GM04503 (cell line): ENCODE measurements around the gene MEIS1.

Experiments used
- DNase-seq: peaks from one replicate; pipeline ENCODE4 v3.0.0-alpha.2; 2012; ENCODE audit warnings: low read depth

MEIS1 gene

GRCh38 chr2:66536290-66536673 is 101.4 kb downstream of the MEIS1 start:
- DNase-seq = no peak

DNA sequence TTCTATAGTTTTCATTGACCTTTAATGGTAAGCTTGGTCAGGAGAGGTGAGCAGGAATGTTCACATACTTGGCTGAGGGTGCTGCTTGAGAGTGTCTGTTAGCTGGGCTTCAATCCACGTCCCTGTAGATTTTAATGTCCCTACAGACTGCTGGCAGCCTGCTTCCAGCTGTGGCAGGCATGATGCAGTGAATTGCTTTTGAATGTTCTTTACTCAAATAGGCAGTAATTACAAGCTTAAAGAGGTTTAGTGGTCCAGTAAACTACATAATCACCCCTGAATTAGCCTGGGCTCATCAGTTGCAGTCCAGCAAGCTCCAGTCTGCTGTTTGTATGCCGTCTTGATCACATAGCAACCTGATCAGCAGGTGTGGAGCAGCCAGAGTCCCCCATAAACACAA is 102.1 kb downstream of the MEIS1 start:
- no peak for DNase-seq

GRCh38 chr2:66538291-66538690 is 103.4 kb downstream of the MEIS1 start:
- DNase-seq = no peak

DNA sequence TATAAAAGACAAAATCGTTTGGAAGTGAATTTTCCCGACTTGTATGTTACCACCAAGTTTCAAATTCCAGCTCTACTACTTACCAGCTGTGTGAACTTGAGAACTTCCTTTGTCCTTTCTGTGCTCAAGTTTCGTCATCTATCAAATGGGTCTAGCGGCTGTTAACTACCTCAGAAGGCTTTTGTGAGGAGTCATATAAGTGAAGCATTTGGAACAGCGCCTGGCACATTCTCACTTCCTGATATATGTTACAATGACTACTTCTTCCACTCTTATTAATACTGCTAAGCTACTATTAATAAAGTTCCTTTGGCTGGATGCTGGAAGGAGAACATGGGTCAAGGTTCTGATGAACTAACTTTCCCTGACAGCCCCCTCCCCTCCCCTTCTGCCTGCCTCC is 104.5 kb downstream of the MEIS1 start:
- no peak for DNase-seq

- DNase-seq = no peak
These were observed 106.7 kb downstream of the MEIS1 start for GRCh38 chr2:66541646-66542045.

GRCh38 chr2:66543257-66543767 is 108.4 kb downstream of the MEIS1 start:
- DNase-seq = no peak

GRCh38 chr2:66544258-66544657 is 109.3 kb downstream of the MEIS1 start:
- DNase-seq = no peak

- no peak for DNase-seq
These were observed 110.3 kb downstream of the MEIS1 start for GRCh38 chr2:66545258-66545657.

- DNase-seq = no peak
These were observed 112.2 kb downstream of the MEIS1 start for GRCh38 chr2:66547118-66547517.

DNA sequence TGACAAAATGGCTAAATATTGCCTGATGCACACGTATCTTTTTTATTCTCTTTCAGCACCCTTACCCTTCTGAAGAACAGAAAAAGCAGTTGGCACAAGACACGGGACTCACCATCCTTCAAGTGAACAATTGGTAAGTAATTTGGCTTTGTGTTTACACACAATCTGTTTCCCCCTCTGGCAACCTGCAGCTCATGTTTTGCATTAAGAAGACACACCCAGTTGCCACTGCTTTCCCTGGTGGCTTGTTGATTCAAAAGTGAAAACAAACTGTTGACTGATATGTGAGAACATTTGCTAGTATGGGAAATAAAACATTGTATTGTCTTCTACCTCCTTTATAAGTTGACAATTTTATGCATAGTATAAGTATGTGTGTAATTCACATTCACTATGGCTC is 113.0 kb downstream of the MEIS1 start:
- no peak for DNase-seq

DNA sequence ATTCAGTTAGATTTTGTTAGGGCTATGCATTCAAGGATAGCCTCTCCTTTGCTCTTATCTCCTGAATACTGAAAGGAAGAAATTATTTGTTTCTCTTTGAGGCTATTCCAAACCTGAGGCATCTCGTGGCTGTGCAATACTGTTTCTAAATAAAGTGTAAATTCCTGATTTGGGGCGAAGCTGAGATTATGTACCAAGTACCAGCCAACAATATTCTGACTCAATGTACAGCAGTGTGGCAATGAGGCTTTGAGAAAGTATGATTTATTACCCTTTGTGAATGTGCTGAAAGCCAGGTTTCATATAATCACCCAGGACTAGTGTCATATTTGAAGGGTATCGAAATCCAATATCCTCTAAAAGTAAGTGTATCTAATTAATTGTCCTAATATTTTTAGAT is 113.5 kb downstream of the MEIS1 start:
- no peak for DNase-seq

DNA sequence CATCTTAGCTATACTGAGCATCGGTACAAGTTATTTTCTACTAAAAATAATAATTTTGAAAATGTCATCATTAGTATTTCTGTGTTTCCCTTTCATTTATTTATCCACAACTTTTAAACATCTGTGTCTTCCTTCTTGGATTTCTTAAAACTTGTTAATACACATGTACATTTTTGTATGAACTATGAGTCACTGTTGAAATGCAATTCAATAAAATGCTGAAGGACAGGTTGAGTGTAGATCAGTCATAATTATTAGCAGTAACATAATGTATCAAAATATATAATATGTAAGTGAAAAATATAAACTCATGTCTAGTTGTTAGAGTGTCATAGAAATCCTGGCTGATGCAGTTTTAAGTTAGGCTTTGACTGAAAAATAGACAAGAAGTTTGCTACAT is 115.9 kb downstream of the MEIS1 start:
- DNase-seq = no peak

- DNase-seq = no peak
These were observed 118.4 kb downstream of the MEIS1 start for GRCh38 chr2:66553370-66553769.

DNA sequence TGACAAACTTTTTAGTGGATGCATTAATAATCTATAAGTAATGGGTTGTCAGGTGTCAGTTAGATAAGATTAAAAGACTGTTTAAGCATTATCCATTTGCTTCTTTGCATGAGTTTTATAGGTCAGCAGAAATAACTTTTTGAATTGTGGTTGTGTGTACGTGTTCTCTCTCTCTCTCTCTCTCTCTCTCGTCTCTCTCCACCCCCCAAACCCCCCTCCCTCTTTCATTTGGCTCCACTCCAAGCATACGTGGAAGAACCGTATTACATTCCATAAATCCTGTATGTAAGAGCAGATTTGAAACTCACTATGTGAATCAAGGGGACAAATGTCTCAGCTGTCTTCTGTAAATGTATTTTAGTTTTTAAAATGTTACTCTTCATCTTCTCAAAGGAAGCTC is 120.2 kb downstream of the MEIS1 start:
- DNase-seq = no peak

DNA sequence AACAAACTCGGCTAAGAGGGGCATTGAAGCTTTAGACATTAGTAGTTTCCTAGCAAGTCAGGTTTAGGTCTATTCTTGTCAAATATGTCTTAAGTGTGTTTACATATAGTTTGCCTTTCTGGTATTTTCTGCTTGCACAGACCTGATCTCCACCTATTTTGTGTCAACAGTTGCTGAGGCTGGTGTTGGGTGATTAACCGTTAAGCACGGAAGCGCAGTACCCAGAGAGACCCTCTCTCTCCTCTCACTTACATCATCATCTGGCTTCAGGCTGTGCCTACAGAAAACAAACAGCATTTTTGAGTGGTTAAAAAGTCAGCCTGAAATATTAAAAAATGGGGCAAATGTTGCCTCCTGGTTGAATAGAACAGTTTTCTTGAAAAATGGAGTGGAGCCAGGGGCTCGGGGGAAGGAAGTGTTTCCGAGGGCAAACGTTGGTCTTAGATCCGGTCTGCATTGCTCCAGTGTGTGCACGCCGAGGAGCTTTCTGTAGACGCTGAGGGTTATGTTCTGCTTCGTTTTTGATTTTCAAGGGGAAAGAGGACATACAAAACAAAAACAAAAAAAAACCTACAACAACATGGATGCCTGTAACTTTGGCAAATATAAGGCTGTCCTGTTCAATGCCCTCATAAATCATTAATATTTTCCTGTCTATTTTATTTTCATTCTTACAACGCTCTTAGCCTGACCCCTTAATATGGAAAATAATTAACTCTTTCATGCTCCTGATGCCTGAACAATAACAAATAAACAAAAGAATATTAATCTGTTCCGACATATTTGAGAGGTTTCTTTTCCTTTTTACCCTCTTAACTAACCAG is 120.8 kb downstream of the MEIS1 start:
- no peak for DNase-seq

- DNase-seq = no peak
These were observed 124.7 kb downstream of the MEIS1 start for GRCh38 chr2:66559672-66560071.

DNA sequence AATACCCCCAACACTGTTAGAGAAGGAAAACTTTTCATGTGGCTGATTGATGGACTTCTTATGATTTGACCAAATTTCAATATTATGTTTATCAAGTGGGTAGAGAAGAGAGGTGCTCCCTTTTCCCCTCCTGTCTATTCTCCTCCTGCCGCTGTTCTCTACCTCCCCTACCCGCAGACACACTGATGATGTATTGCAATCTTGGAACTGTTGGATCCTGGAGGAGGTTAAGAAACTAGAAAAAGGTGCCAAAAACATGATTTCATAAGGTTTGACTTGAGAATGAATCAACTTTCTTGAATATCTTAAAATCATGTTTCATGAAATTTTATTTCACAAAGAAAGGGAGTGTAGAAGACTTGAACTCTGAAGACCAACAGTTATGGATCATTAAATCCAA is 125.8 kb downstream of the MEIS1 start:
- DNase-seq = no peak

DNA sequence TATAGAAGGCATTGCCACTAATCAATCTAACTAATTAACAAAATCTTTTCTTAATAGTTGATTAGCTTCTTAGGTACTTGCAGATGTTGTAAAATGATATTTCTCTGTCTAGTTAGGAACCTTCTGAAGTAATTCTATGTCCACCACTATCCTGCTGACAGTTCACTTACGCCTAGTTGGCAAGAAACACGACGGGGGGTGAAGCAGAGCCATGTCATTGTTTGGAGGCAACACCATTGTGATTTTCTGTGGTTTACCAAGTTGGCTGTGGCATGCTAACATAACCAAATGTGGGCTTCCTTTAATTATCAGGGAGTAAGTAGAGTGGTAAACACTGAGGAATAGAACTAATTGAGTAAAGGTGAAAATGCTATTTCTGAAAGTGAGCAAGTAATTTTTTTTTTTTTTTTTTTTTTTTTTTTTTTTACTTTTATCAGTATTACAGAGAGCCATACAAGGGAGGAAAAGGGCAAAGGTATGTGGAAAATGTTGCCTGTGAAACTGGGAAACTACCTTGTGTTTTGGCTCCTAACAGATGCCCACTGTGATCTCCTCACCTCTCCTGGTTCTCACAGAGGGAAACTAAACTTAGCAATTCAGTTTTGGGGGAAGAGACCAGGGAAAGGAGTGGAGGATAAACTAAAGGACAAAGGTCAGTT is 126.8 kb downstream of the MEIS1 start:
- DNase-seq = no peak

DNA sequence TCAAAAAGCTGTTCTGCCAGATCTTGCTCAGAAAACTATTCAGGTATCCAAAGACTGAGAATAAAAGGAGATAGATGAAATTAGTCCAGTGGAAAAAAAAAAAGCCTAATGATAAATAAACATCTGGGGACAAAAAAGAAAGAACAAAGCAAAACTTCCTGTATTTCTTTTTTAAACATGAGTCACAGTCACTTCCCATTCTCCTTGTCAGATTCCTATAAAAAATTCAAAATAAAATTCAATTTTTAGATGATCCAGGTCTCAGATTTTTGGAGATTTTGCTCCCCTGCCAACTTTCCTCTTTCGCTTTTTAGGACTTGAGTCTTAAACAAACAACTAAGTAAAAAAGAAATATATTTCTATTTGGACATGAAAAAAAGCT is 127.4 kb downstream of the MEIS1 start:
- DNase-seq = no peak

GRCh38 chr2:66563473-66563872 is 128.5 kb downstream of the MEIS1 start:
- no peak for DNase-seq

- no peak for DNase-seq
These were observed 130.4 kb downstream of the MEIS1 start for GRCh38 chr2:66565291-66565690.

DNA sequence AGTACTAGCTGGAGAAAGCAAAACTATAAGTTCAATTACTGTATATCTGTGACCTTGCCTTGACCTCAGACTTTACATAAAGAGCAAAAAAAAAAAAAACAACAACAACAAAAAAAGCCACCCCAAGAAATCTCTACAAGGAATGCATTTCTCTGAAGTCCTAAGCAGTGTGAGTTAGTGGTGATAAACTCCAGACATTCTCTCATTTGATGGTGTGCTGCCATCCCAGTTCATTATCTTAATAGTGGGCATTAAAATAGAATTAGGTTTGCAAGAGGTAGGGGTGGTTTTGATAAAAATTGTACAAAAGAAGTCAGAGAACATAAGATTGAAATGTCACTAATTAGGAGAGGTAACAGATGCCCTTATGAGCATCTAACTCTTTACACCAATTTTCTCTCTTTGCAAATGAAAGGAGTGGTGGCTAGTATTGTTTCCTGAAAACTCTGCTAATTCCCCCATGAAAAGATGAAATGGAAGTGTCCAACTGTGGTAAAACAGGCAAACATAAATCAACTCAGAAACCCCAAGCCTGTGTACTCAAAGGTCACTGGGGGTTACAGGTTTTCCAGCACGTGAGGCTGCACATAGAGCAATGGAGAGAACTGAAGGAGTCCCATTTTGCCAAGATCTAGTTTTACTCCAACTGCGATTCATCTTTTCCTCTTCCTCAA is 131.9 kb downstream of the MEIS1 start:
- DNase-seq = no peak

- DNase-seq = no peak
These were observed 132.8 kb downstream of the MEIS1 start for GRCh38 chr2:66567729-66568128.
